ENCODE data around the gene ZBTB46.

The ZBTB46 gene

DNA sequence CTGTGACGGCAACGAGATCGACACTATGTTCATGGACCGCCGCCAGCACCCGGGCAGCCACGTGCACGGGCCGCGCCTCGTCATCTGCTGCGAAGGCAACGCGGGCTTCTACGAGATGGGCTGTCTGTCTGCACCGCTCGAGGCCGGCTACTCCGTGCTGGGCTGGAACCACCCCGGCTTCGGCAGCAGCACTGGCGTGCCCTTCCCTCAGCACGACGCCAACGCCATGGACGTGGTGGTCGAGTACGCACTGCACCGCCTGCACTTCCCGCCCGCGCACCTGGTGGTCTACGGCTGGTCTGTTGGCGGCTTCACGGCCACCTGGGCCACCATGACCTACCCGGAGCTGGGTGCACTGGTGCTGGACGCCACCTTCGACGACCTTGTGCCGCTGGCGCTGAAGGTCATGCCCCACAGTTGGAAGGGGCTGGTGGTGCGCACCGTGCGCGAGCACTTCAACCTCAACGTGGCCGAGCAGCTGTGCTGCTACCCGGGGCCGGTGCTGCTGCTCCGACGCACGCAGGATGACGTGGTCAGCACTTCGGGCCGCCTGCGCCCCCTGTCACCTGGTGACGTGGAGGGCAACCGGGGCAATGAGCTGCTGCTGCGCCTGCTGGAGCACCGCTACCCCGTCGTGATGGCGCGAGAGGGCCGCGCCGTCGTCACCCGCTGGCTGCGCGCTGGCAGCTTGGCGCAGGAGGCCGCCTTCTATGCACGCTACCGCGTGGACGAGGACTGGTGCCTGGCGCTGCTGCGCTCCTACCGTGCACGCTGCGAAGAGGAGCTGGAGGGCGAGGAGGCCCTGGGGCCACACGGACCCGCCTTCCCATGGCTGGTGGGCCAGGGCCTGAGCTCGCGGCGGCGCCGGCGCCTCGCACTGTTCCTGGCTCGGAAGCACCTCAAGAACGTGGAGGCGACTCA is 31.2 kb upstream of the ZBTB46 start:
- no peaks in the 10 kb centered on the region for H3K4me1 ChIP-seq (ENCODE audit: control insufficient read depth, insufficient read depth, low read length)
- POLR2A ChIA-PET = interaction anchor here (0.6 kb wide), 1 partner anchor 11 kb away, joined by 3 read pairs; no protein-coding TSS in a partner anchor
- peaks cover 0 to 22% of the 10 kb centered on the region in 2 experiments; a peak in 2 of 3 replicates for H3K36me3 ChIP-seq (ENCODE audit: control insufficient read depth in 2 of 2, insufficient read depth in 1 of 2, low read length in 2 of 2)
- no peak overlapping the region for H3K27ac ChIP-seq (ENCODE audit: extremely low read depth, low read depth, low read length)
- no peak for TF ChIP-seq ZNF555 (tag by site-specific recombination; conservative IDR thresholded peaks at IDR 0.05)
- TF ChIP-seq ZNF623 (tag by site-specific recombination; IDR thresholded peaks at IDR 0.05) = no peak
- TF ChIP-seq ZNF324 (tag by site-specific recombination; IDR thresholded peaks at IDR 0.05) = no peak
- TF ChIP-seq ZNF837 (tag by site-specific recombination; IDR thresholded peaks at IDR 0.05) = no peak
- TF ChIP-seq, protein P1, sequence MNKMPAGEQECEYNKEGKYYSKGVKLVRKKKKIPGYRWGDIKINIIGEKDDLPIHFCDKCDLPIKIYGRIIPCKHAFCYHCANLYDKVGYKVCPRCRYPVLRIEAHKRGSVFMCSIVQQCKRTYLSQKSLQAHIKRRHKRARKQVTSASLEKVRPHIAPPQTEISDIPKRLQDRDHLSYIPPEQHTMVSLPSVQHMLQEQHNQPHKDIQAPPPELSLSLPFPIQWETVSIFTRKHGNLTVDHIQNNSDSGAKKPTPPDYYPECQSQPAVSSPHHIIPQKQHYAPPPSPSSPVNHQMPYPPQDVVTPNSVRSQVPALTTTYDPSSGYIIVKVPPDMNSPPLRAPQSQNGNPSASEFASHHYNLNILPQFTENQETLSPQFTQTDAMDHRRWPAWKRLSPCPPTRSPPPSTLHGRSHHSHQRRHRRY (tag by site-specific recombination; IDR thresholded peaks at IDR 0.05) = no peak
- H3K9me3 ChIP-seq (ENCODE audit: control insufficient read depth, insufficient read depth, low read depth, low read length) = no peaks in the 10 kb centered on the region
- CTCF ChIA-PET = interaction anchor here (0.7 kb wide), 1 partner anchor 120 kb away, joined by 3 read pairs; no protein-coding TSS in a partner anchor
- no peak overlapping the region for H3K4me3 ChIP-seq (ENCODE audit: low read depth, low read length)

DNA sequence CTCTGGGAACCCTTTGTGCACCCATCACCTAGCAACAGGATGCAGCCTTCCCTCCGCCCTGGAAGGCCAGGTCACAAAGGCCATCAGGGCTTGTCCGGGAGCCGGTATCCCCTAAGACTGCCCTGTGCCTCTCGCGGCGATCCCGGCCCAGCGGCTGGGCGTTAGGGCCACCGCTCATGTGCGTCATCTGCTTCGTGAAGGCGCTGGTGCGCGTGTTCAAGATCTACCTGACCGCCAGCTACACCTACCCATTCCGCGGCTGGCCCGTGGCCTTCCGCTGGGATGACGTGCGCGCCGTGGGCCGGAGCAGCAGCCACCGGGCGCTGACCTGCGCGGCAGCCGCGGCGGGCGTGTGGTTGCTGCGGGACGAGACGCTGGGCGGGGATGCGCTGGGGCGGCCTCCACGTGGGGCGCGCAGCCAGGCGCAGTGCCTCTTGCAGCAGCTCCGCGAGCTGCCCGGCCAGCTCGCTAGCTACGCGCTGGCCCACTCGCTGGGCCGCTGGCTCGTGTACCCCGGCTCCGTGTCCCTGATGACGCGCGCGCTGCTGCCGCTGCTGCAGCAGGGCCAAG is 30.4 kb upstream of the ZBTB46 start, which contains the start of gene ABHD16B:
Gene ABHD16B, plus strand, starts transcription at position 134 of the 570 bp plus-strand sequence. Its CDS starts 43 bp downstream, at position 177.
- ChIA-PET POLR2A (no interaction called here), CTCF (no interaction called here)

More for the DNA sequence above, 30.4 kb upstream of the ZBTB46 start, which contains the start of gene ABHD16B:
- Histone ChIP-seq H3K27ac (ENCODE audit: extremely low read depth, low read depth, low read length) (no peak within 1 kb of the TSS), H3K9me3 (ENCODE audit: control insufficient read depth, insufficient read depth, low read depth, low read length) (no peaks in the 10 kb centered on the region), H3K36me3 (ENCODE audit: control insufficient read depth in 2 of 2, insufficient read depth in 1 of 2, low read length in 2 of 2) (peaks cover 0 to 22% of the 10 kb centered on the region in 2 experiments; a peak in 2 of 3 replicates), H3K4me1 (ENCODE audit: control insufficient read depth, insufficient read depth, low read length) (no peaks in the 10 kb centered on the region), H3K4me3 (ENCODE audit: low read depth, low read length) (no peak within 1 kb of the TSS)
- TF ChIP-seq ZNF239 (tag by site-specific recombination; IDR thresholded peaks at IDR 0.05) (no peak), ZFP69B (tag by site-specific recombination; IDR thresholded peaks at IDR 0.05) (no peak), OVOL3 (tag by site-specific recombination; IDR thresholded peaks at IDR 0.05) (no peak), ZNF121 (tag by site-specific recombination; IDR thresholded peaks at IDR 0.05) (no peak), ZNF132 (tag by site-specific recombination; IDR thresholded peaks at IDR 0.05; ENCODE audit: borderline replicate concordance) (no peak), ZNF302 (tag by site-specific recombination; IDR thresholded peaks at IDR 0.05; ENCODE audit: low read depth) (no peak), ZNF366 (tag by site-specific recombination; conservative IDR thresholded peaks at IDR 0.05) (no peak), ZNF311 (tag by site-specific recombination; IDR thresholded peaks at IDR 0.05; ENCODE audit: borderline replicate concordance) (no peak), ZNF423 (tag by site-specific recombination; IDR thresholded peaks at IDR 0.05) (no peak), ZNF23 (tag by site-specific recombination; IDR thresholded peaks at IDR 0.05; ENCODE audit: borderline replicate concordance) (no peak), KLF1 (tag by site-specific recombination; IDR thresholded peaks at IDR 0.05) (no peak), ZNF155 (tag by site-specific recombination; IDR thresholded peaks at IDR 0.05) (no peak)
- TF ChIP-seq, protein P2, sequence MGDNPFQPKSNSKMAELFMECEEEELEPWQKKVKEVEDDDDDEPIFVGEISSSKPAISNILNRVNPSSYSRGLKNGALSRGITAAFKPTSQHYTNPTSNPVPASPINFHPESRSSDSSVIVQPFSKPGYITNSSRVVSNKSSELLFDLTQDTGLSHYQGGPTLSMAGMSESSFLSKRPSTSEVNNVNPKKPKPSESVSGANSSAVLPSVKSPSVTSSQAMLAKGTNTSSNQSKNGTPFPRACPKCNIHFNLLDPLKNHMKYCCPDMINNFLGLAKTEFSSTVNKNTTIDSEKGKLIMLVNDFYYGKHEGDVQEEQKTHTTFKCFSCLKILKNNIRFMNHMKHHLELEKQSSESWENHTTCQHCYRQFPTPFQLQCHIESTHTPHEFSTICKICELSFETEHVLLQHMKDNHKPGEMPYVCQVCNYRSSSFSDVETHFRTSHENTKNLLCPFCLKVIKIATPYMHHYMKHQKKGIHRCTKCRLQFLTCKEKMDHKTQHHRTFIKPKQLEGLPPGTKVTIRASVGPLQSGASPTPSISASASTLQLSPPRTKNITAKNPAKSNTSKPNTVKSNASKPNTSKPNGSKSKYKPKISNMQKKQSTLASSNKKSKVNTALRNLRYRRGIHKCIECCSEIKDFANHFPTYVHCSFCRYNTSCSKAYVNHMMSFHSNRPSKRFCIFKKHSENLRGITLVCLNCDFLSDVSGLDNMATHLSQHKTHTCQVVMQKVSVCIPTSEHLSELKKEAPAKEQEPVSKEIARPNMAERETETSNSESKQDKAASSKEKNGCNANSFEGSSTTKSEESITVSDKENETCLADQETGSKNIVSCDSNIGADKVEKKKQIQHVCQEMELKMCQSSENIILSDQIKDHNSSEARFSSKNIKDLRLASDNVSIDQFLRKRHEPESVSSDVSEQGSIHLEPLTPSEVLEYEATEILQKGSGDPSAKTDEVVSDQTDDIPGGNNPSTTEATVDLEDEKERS (tag by site-specific recombination; IDR thresholded peaks at IDR 0.05) = no peak
- TF ChIP-seq, protein P3, sequence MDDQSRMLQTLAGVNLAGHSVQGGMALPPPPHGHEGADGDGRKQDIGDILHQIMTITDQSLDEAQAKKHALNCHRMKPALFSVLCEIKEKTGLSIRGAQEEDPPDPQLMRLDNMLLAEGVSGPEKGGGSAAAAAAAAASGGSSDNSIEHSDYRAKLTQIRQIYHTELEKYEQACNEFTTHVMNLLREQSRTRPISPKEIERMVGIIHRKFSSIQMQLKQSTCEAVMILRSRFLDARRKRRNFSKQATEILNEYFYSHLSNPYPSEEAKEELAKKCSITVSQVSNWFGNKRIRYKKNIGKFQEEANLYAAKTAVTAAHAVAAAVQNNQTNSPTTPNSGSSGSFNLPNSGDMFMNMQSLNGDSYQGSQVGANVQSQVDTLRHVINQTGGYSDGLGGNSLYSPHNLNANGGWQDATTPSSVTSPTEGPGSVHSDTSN (CRISPR knock-in tag; IDR thresholded peaks at IDR 0.05) = no peak
